Mesenchymal stem cell (in vitro differentiated cells and primary cell): ENCODE measurements around the gene TMBIM6.
A peak's percentile ranks its signal among the peaks of the same experiment; 100 is the strongest.

Experiments used
- DNase-seq: peaks from one replicate; pipeline ENCODE4 v3.0.0-alpha.2; 2013
- H2AFZ ChIP-seq: one replicate; pipeline ENCODE4 v1.6.1; 2013; ENCODE audit warnings: low read depth, mild to moderate bottlenecking, control low read depth, inconsistent platforms, low read length, moderate library complexity
- H2AK5ac ChIP-seq: 2 replicates; pipeline ENCODE4 v1.6.1; 2013; ENCODE audit warnings: low read length, moderate library complexity, mild to moderate bottlenecking, inconsistent platforms; ENCODE audit not compliant: severe bottlenecking
- H2BK120ac ChIP-seq: one replicate; pipeline ENCODE4 v1.6.1; 2013; ENCODE audit warnings: low read depth, mild to moderate bottlenecking, inconsistent platforms, low read length, moderate library complexity
- H2BK12ac ChIP-seq, 2 experiments: one replicate each; pipeline ENCODE4 v1.6.1; 2013; ENCODE audit warnings: inconsistent platforms in 2 of 2, low read length in 2 of 2, mild to moderate bottlenecking in 2 of 2, moderate library complexity in 2 of 2, control low read depth in 1 of 2
- H2BK15ac ChIP-seq: one replicate; pipeline ENCODE4 v1.6.1; 2013; ENCODE audit warnings: mild to moderate bottlenecking, low read depth, inconsistent platforms; ENCODE audit not compliant: poor library complexity, severe bottlenecking
- H2BK5ac ChIP-seq: 2 replicates; pipeline ENCODE4 v1.6.1; 2013; ENCODE audit warnings: low read depth, mild to moderate bottlenecking, low read length, control low read depth, inconsistent platforms; ENCODE audit not compliant: poor library complexity, severe bottlenecking
- H3K14ac ChIP-seq, 2 experiments: one replicate each; pipeline ENCODE4 v1.6.1; 2013; ENCODE audit warnings: inconsistent platforms in 2 of 2, low read length in 2 of 2, control low read depth in 1 of 2, mild to moderate bottlenecking in 1 of 2, moderate library complexity in 1 of 2
- H3K18ac ChIP-seq, 2 experiments: one replicate each; pipeline ENCODE4 v1.6.1; 2013; ENCODE audit warnings: inconsistent platforms in 2 of 2, low read length in 2 of 2, control low read depth in 1 of 2, low read depth in 1 of 2, mild to moderate bottlenecking in 1 of 2
- H3K23ac ChIP-seq, 2 experiments: one replicate each; pipeline ENCODE4 v1.6.1; 2013; ENCODE audit warnings: inconsistent platforms in 2 of 2, low read length in 2 of 2, mild to moderate bottlenecking in 2 of 2, moderate library complexity in 2 of 2, control low read depth in 1 of 2
- H3K27ac ChIP-seq: 2 replicates; pipeline ENCODE4 v1.5.1; 2013; ENCODE audit warnings: mild to moderate bottlenecking, moderate library complexity, low read length, control low read depth, inconsistent platforms; ENCODE audit not compliant: poor library complexity, severe bottlenecking
- H3K27me3 ChIP-seq, 2 experiments: 2 replicates each; pipeline versions ENCODE4 v1.6.1 to v1.7.0; 2013; ENCODE audit warnings: low read length in 2 of 2, mild to moderate bottlenecking in 2 of 2, moderate library complexity in 2 of 2, control low read depth in 1 of 2, inconsistent platforms in 1 of 2; ENCODE audit not compliant: control insufficient read depth in 1 of 2, insufficient read depth in 1 of 2
- H3K36me3 ChIP-seq, 2 experiments: 2 replicates each; pipeline versions ENCODE4 v1.6.1 to v1.7.0; 2013; ENCODE audit warnings: low read length in 2 of 2, control low read depth in 1 of 2, inconsistent platforms in 1 of 2, low read depth in 1 of 2, mild to moderate bottlenecking in 1 of 2; ENCODE audit not compliant: insufficient read depth in 2 of 2, control insufficient read depth in 1 of 2
- H3K4ac ChIP-seq, 2 experiments: one replicate each; pipeline ENCODE4 v1.6.1; 2013; ENCODE audit warnings: inconsistent platforms in 2 of 2, low read length in 2 of 2, mild to moderate bottlenecking in 2 of 2, moderate library complexity in 2 of 2, control low read depth in 1 of 2, low read depth in 1 of 2
- H3K4me1 ChIP-seq: 2 replicates; pipeline ENCODE4 v1.6.1; 2013; ENCODE audit warnings: low read depth, low read length, control low read depth; ENCODE audit not compliant: control insufficient read depth, insufficient read depth
- H3K4me2 ChIP-seq: 2 replicates; pipeline ENCODE4 v1.6.1; 2013; ENCODE audit warnings: low read length, mild to moderate bottlenecking, inconsistent platforms; ENCODE audit not compliant: poor library complexity, severe bottlenecking
- H3K4me3 ChIP-seq, 2 experiments: 2 replicates each; pipeline versions ENCODE4 v1.5.1 to v1.7.0; 2013; ENCODE audit warnings: low read length in 2 of 2, mild to moderate bottlenecking in 2 of 2, control low read depth in 1 of 2, low read depth in 1 of 2; ENCODE audit not compliant: insufficient read depth in 1 of 2
- H3K79me1 ChIP-seq: replicated peaks from 2 replicates; pipeline ENCODE4 v1.6.1; 2013; ENCODE audit warnings: mild to moderate bottlenecking, control low read depth, low read length, inconsistent platforms; ENCODE audit not compliant: poor library complexity, severe bottlenecking
- H3K9ac ChIP-seq: 2 replicates; pipeline ENCODE4 v1.7.0; 2013; ENCODE audit warnings: mild to moderate bottlenecking, low read length, moderate library complexity
- H3K9me3 ChIP-seq: 2 replicates; pipeline ENCODE4 v1.7.0; 2013; ENCODE audit warnings: mild to moderate bottlenecking, low read length; ENCODE audit not compliant: control insufficient read depth
- H4K8ac ChIP-seq: one replicate; pipeline ENCODE4 v1.6.1; 2013; ENCODE audit warnings: inconsistent platforms, mild to moderate bottlenecking, low read length, moderate library complexity
- H4K91ac ChIP-seq: one replicate; pipeline ENCODE4 v1.6.1; 2013; ENCODE audit warnings: mild to moderate bottlenecking, low read length, inconsistent platforms
- WGBS: methylation state at CpG from one replicate; pipeline ENCODE4 v1.1.7; 2013; ENCODE audit warnings: mixed read lengths; 5-methylcytosine and 5-hydroxymethylcytosine counted together

The TMBIM6 gene

DNA sequence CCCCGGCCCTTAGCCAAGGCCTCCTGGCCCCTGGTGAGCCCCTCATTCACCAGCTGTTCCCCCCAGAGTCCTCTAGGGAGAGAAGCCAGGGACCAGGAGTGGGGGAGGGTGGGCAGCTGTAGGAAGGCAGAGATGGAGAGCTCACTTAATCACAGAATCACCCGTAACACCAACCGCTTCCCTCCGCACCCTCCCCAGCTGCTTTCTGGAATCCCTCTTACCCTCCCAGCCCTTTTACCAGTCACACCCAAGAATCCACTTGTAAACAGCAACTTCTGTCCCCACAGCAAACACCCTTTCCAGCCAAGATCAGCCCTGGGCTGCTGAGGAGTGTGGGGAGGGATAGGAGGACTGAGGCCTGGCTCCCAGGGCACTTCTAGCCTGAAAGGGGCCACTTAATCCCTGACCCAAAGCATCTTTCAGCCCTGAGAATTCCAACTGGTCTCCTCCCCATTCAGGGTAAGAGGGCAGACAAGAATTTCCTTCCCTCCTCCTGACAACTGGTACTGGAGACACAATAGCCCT is 68.1 kb downstream of the TMBIM6 start:
- H3K4me2 ChIP-seq: no peak overlapping the region
- H4K8ac ChIP-seq: peak overlapping the region; percentile 43
- peak overlapping the region in 1 of 2 experiments; percentile 22 for H3K4ac ChIP-seq
- peak; percentile 53 for DNase-seq
- no peak overlapping the region for H2AFZ ChIP-seq
- H2BK120ac ChIP-seq: no peak overlapping the region
- H3K27ac ChIP-seq: no peak overlapping the region
- no CpG with 5 or more reads among the region's 4 CpGs for WGBS
- no peak overlapping the region for H2BK15ac ChIP-seq
- no peaks in the 10 kb centered on the region for H3K27me3 ChIP-seq
- H3K18ac ChIP-seq: peak overlapping the region; percentile 10 to 93
- H3K4me1 ChIP-seq: peaks cover 32% of the 10 kb centered on the region
- peaks cover 36 to 54% of the 10 kb centered on the region in 2 experiments for H3K36me3 ChIP-seq
- H2AK5ac ChIP-seq: no peak overlapping the region
- peak overlapping the region; percentile 20 for H2BK5ac ChIP-seq
- no peaks in the 10 kb centered on the region for H3K9me3 ChIP-seq
- peak overlapping the region in 1 of 2 experiments; percentile 80 for H2BK12ac ChIP-seq
- H4K91ac ChIP-seq: peak overlapping the region; percentile 35
- H3K79me1 ChIP-seq: peaks cover 65% of the 10 kb centered on the region
- H3K23ac ChIP-seq: peak overlapping the region in 1 of 2 experiments; percentile 94
- peak overlapping the region; percentile 68 for H3K9ac ChIP-seq
- H3K4me3 ChIP-seq: peak overlapping the region in 1 of 2 experiments; percentile 50
- peak overlapping the region in 1 of 2 experiments; percentile 87 for H3K14ac ChIP-seq

DNA sequence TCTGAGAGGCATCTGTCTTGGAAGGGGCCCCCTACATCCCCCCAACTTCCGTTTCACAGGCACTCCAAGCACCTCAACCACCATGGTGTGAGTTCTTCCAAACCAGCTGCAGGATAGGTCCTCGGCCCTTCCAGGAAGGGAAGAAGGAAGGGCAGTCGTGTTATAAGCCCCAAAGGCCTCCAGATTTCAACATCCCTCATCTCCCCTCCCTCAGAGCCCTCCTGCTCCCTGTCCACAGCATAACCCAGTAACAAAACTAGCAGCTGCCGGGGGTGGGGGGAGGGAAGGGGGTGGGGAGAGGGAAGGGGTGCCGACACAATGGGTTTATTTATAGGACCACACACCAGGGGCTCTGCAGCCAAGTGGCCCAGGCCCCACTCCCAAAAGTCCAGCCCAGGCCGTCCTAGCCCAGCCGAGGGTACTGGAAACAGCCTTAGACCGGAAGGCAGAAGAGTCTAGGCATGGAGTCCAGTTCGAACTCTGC is 68.6 kb downstream of the TMBIM6 start:
- H2AFZ ChIP-seq: no peak overlapping the region
- no peak overlapping the region for H4K91ac ChIP-seq
- peak overlapping the region in 1 of 2 experiments; percentile 70 for H2BK12ac ChIP-seq
- WGBS: 47% methylated on average over 7 of the region's 9 CpGs
- no peak overlapping the region for H3K4ac ChIP-seq
- H2AK5ac ChIP-seq: no peak overlapping the region
- no peak overlapping the region for H3K27ac ChIP-seq
- peak overlapping the region in 1 of 2 experiments; percentile 50 for H3K4me3 ChIP-seq
- H3K27me3 ChIP-seq: no peaks in the 10 kb centered on the region
- peaks cover 35 to 48% of the 10 kb centered on the region in 2 experiments for H3K36me3 ChIP-seq
- peaks cover 60% of the 10 kb centered on the region for H3K79me1 ChIP-seq
- H2BK120ac ChIP-seq: no peak overlapping the region
- no peaks in the 10 kb centered on the region for H3K9me3 ChIP-seq
- peaks cover 32% of the 10 kb centered on the region for H3K4me1 ChIP-seq
- peak overlapping the region; percentile 68 for H3K9ac ChIP-seq
- no peak overlapping the region for H3K23ac ChIP-seq
- H3K14ac ChIP-seq: no peak overlapping the region
- peak overlapping the region; percentile 10 to 70 for H3K18ac ChIP-seq
- peak overlapping the region; percentile 42 for H4K8ac ChIP-seq
- H2BK5ac ChIP-seq: peak overlapping the region; percentile 20
- peak overlapping the region; percentile 39 for H2BK15ac ChIP-seq
- DNase-seq: no peak
- no peak overlapping the region for H3K4me2 ChIP-seq

DNA sequence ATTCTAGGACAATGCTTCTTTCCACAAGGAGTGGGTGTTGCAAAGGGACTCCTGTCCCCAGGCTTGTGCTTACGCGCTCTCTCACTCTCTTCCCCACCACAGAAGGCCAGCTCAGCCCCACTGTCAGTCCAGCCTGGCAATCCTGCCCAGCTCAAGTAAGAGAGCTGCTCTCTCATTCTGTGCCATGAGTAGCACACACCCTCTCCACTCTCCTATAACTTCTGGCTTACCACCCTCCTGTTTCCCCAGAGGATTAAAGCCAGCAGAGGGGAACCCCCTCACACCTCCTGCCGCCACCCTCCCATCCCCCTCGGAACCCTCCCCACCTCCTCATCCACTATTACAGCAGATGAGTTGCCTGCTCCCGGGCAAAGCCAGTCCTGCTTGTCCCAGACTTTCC is 69.8 kb downstream of the TMBIM6 start:
- H3K14ac ChIP-seq: peak overlapping the region in 1 of 2 experiments; percentile 74
- H3K36me3 ChIP-seq: peaks cover 35 to 45% of the 10 kb centered on the region in 2 experiments
- WGBS: 90% methylated on average over 5 of the region's 5 CpGs

DNA sequence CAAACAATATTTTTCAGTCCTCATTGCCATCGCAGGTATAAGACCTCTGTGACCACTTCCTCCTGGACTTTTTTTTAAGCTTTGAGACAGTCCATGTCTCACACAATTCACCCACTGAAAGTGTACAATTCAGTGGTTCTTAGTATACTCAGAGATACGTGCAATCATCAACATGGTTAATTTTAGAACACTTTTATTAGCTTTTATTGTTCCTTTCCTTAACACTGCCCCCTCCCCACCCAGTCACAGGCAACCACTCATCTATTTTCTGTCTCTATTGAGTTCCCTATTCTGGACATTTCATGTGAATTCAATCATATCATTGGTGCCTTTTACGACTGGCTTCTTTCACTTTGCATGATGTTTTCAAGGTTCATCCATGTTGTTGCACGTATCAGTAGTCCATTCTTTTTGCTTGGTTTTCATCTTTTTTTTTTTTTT is 70.6 kb downstream of the TMBIM6 start:
- Histone ChIP-seq H3K27ac (no peak overlapping the region), H3K14ac (no peak overlapping the region), H3K4me3 (no peak overlapping the region), H3K23ac (no peak overlapping the region), H2BK15ac (no peak overlapping the region), H2AFZ (no peak overlapping the region), H2BK12ac (no peak overlapping the region), H3K4me2 (no peak overlapping the region), H3K9me3 (no peaks in the 10 kb centered on the region), H3K4ac (no peak overlapping the region), H3K4me1 (peaks cover 31% of the 10 kb centered on the region), H4K8ac (no peak overlapping the region), H2BK120ac (no peak overlapping the region), H3K18ac (no peak overlapping the region), H4K91ac (no peak overlapping the region), H2BK5ac (no peak overlapping the region), H3K27me3 (no peaks in the 10 kb centered on the region), H3K36me3 (peaks cover 35 to 40% of the 10 kb centered on the region in 2 experiments), H3K9ac (no peak overlapping the region), H2AK5ac (no peak overlapping the region), H3K79me1 (peaks cover 46% of the 10 kb centered on the region)
- DNase-seq: no peak
- 87% methylated on average over 4 of the region's 4 CpGs for WGBS

More for the DNA sequence above, 69.8 kb downstream of the TMBIM6 start:
- Histone ChIP-seq H3K4me3 (no peak overlapping the region), H2BK5ac (peak overlapping the region; percentile 76), H3K23ac (no peak overlapping the region), H3K79me1 (peaks cover 53% of the 10 kb centered on the region), H3K9ac (no peak overlapping the region), H3K27me3 (no peaks in the 10 kb centered on the region), H2AK5ac (no peak overlapping the region), H3K9me3 (no peaks in the 10 kb centered on the region), H3K27ac (no peak overlapping the region), H3K4me1 (peaks cover 32% of the 10 kb centered on the region), H2BK12ac (no peak overlapping the region), H3K18ac (peak overlapping the region in 1 of 2 experiments; percentile 14), H3K4ac (no peak overlapping the region), H2AFZ (no peak overlapping the region), H4K8ac (no peak overlapping the region), H2BK120ac (no peak overlapping the region), H3K4me2 (no peak overlapping the region), H2BK15ac (no peak overlapping the region), H4K91ac (peak overlapping the region; percentile 34)
- DNase-seq: no peak
